ENCODE data around the gene PIGC.

PIGC gene

DNA sequence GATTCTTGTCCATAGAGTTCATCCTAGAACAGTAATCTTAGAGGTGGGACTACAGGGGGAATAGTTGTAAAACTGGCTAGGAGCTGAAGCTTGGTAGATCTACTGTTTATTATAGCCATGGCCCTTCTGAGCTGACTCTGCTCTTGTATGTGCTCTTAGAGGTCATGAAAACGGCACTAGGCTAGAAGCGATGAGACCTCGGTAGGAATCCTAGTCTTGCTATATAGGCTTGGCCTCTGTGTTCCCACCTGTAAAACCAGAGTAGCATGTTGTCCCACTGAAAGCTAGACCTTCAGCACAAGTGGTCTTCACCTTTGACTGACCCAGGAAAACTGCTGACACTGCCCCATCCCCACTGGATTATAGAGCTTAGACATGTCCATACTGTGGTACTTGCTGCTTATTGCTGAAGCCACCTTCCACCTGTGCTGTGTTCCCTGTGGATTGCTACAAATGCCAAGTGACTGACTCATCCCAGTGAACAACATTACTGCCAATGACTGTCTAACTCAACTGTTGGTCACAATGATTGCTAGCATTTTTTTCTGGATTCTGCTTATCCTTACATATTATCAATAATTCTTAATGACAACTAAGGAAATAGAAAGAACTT lies 23.0 kb upstream of the PIGC start:
- H3K9me3 Mint-ChIP-seq: no peaks in the 10 kb centered on the region
- H3K4me3 Mint-ChIP-seq: no peak overlapping the region

DNA sequence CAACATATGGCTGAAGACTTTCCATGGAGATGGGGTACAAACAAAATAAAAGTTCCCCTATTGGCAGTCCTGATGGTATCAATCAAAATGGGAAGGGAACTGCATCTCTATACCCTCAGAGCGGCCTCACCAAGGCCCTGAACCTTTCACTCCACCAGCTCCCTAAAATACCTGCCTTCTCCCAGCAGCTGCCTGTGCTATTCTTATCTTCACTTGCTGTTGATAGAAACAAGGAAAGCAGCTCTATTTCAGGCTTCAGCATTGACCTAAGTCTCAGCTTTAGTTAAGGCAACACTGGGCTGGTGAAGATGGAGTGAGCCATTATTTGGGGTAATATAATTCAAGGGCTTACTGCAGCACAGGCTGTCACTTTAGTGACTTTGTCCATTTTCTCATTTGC lies 21.7 kb upstream of the PIGC start:
- TF ChIP-seq, protein P1, sequence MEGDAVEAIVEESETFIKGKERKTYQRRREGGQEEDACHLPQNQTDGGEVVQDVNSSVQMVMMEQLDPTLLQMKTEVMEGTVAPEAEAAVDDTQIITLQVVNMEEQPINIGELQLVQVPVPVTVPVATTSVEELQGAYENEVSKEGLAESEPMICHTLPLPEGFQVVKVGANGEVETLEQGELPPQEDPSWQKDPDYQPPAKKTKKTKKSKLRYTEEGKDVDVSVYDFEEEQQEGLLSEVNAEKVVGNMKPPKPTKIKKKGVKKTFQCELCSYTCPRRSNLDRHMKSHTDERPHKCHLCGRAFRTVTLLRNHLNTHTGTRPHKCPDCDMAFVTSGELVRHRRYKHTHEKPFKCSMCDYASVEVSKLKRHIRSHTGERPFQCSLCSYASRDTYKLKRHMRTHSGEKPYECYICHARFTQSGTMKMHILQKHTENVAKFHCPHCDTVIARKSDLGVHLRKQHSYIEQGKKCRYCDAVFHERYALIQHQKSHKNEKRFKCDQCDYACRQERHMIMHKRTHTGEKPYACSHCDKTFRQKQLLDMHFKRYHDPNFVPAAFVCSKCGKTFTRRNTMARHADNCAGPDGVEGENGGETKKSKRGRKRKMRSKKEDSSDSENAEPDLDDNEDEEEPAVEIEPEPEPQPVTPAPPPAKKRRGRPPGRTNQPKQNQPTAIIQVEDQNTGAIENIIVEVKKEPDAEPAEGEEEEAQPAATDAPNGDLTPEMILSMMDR (IDR thresholded peaks at IDR 0.05; ENCODE audit: unreplicated experiment in 3 of 3): no peak
- H3K27me3 Mint-ChIP-seq (ENCODE audit: low read depth): no peaks in the 10 kb centered on the region
- no peaks in the 10 kb centered on the region for H3K36me3 Mint-ChIP-seq (ENCODE audit: low read depth)
- H3K4me1 Mint-ChIP-seq: peaks cover 41% of the 10 kb centered on the region
- H3K9me3 Mint-ChIP-seq: no peaks in the 10 kb centered on the region
- peak overlapping the region in 2 of 3 experiments; percentile 15 to 56 for H3K27ac Mint-ChIP-seq
- peak overlapping the region in 1 of 3 experiments; percentile 37 for H3K4me3 Mint-ChIP-seq

More for the DNA sequence above, 23.0 kb upstream of the PIGC start:
- Mint-ChIP-seq H3K27ac (peak overlapping the region in 1 of 3 experiments; percentile 33), H3K4me1 (peaks cover 35% of the 10 kb centered on the region), H3K27me3 (ENCODE audit: low read depth) (no peaks in the 10 kb centered on the region), H3K36me3 (ENCODE audit: low read depth) (no peaks in the 10 kb centered on the region)
- TF ChIP-seq, protein P1 (IDR thresholded peaks at IDR 0.05; ENCODE audit: unreplicated experiment in 3 of 3): no peak

DNA sequence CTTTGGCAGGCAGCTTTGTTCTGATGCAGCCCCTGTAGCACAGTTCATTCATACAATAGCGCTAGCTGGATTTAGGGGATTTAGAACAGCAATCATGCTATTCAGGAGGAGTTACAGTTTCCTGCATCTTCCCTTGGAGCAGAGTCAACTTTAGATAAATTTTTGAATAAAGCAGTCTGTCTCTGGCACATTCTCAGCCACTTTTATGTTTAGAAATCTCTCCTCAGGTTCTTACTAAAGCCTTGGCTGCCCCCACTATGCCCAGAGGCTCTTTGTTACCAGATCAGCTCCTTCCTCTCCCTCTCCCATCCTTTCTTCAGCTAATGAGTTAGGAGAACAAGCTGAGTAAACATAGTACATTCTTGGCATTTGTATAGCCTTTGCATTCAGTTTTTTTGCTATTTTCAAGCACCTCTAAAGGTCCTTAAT lies 17.0 kb upstream of the PIGC start:
- Mint-ChIP-seq H3K4me3 (no peak overlapping the region), H3K27me3 (ENCODE audit: low read depth) (no peaks in the 10 kb centered on the region), H3K4me1 (peaks cover 42% of the 10 kb centered on the region), H3K36me3 (ENCODE audit: low read depth) (no peaks in the 10 kb centered on the region), H3K9me3 (no peaks in the 10 kb centered on the region), H3K27ac (peak overlapping the region; percentile 29 to 68 (median 64))
- TF ChIP-seq, protein P1 (IDR thresholded peaks at IDR 0.05; ENCODE audit: unreplicated experiment in 3 of 3): no peak

DNA sequence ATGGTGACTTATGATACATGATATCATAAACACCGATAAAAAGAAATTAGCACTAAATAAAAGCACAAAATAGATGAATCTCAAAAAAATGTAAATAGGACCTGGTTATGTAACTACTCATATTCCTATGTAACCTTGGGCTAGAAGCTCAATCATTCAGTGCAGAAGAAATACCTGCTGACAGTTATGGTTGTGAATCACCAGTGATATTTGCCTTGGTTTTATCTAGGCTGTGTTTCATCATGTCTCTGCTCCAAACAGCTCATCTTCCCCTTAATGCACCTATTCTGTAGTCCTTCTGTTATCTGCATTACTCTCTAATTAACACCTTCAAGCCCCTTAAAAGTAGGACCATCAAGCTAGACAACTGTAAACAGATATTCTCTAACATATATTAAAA lies 16.3 kb upstream of the PIGC start:
- Mint-ChIP-seq H3K36me3 (ENCODE audit: low read depth) (no peaks in the 10 kb centered on the region), H3K9me3 (no peaks in the 10 kb centered on the region), H3K4me1 (peaks cover 36% of the 10 kb centered on the region)

DNA sequence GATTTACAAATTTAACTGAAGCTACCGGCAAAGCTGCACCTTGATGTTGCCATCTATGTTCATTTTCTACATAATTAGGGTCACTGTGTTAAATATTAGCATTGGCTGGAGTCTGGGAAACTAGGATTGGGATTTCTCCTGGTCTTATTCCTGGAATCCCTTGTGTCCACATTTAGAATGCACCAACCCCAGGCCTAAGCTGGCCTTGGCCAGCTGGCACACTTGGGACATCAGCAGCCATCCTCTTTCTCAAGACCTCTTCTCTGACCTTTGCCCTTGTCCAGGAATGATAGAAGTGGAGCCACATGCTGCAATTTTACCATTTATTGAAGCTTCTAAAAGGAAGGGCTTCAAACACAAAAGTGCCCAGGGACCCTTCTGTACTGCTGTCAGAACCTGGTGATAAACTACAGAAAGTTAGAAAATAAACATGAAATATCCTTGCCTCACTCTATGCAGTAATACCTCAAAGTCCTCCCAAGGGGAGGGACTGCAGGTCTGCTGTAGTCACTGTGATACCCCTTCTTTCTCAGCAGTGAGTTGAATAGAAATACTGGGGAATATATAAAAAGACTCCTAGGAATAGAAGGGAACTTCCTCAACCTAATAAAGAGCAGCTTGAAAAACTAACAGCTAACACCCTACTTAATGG lies 13.7 kb upstream of the PIGC start:
- Mint-ChIP-seq H3K36me3 (ENCODE audit: low read depth) (no peaks in the 10 kb centered on the region), H3K9me3 (no peaks in the 10 kb centered on the region), H3K4me3 (no peak overlapping the region), H3K27ac (no peak overlapping the region), H3K4me1 (peaks cover 49% of the 10 kb centered on the region), H3K27me3 (ENCODE audit: low read depth) (no peaks in the 10 kb centered on the region)
- TF ChIP-seq, protein P1 (IDR thresholded peaks at IDR 0.05; ENCODE audit: unreplicated experiment in 3 of 3): no peak

More for the DNA sequence above, 16.3 kb upstream of the PIGC start:
- Mint-ChIP-seq H3K27me3 (ENCODE audit: low read depth) (no peaks in the 10 kb centered on the region), H3K4me3 (no peak overlapping the region), H3K27ac (peak overlapping the region in 1 of 3 experiments; percentile 68)
- TF ChIP-seq, protein P1 (IDR thresholded peaks at IDR 0.05; ENCODE audit: unreplicated experiment in 3 of 3): no peak
